GM19395 (cell line): ENCODE results near the gene NUP50.

Experiments used
- ATAC-seq: cut with Tn5 transposase; IDR thresholded peaks from one replicate; pipeline ENCODE4 v1.9.1; 2021; ENCODE audit warnings: mild to moderate bottlenecking, moderate library complexity; ENCODE audit not compliant: unreplicated experiment

Gene NUP50

GRCh38 chr22:45192701-45193187 is 29.0 kb downstream of the NUP50 start:
- ATAC-seq = no peak

- ATAC-seq = no peak
These were observed 31.0 kb downstream of the NUP50 start for GRCh38 chr22:45194686-45195085.

- ATAC-seq = no peak
These were observed 31.9 kb downstream of the NUP50 start for GRCh38 chr22:45195616-45196015.

DNA sequence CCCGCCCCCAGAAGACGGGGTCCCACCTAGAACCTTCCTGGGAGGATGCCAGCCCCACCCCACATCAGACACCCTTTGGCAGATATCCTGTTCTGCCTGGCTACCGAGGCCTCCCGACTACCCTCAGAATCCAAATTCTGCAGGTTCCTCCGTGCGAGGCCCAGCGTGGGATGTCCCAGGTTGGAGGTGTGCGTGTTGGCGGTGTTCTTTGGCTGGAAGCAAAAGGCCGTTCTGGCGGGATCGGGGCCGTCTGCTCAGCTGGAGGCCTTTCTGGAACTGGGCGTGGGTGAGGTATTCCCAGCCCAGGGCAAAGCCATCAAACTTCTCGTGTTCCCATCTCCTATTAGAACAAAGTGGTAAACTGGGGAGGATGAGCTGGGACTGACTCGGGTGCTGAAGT is 32.6 kb downstream of the NUP50 start:
- ATAC-seq = no peak

GRCh38 chr22:45196926-45197605 is 33.3 kb downstream of the NUP50 start:
- no peak for ATAC-seq

GRCh38 chr22:45197606-45198462 is 34.1 kb downstream of the NUP50 start:
- ATAC-seq = no peak

DNA sequence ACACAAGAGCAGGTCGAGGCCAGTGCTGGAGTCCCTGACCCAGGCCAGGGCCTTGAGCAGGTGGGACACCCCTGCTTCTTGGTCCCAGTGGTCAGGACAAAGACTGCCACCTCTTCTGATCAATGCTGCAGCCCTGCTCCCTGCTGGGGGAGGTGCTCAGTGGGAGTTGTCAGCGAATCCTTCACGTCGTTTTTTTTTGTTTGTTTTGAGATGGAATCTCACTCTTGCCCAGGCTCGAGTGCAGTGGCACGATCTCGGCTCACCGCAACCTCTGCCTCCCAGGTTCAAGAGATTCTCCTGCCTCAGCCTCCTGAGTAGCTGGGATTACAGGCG is 34.7 kb downstream of the NUP50 start:
- no peak for ATAC-seq

- ATAC-seq = no peak
These were observed 36.0 kb downstream of the NUP50 start for GRCh38 chr22:45199723-45200122.

GRCh38 chr22:45200230-45200629 is 36.5 kb downstream of the NUP50 start:
- no peak for ATAC-seq

GRCh38 chr22:45200860-45201511 is 37.3 kb downstream of the NUP50 start:
- ATAC-seq = no peak

DNA sequence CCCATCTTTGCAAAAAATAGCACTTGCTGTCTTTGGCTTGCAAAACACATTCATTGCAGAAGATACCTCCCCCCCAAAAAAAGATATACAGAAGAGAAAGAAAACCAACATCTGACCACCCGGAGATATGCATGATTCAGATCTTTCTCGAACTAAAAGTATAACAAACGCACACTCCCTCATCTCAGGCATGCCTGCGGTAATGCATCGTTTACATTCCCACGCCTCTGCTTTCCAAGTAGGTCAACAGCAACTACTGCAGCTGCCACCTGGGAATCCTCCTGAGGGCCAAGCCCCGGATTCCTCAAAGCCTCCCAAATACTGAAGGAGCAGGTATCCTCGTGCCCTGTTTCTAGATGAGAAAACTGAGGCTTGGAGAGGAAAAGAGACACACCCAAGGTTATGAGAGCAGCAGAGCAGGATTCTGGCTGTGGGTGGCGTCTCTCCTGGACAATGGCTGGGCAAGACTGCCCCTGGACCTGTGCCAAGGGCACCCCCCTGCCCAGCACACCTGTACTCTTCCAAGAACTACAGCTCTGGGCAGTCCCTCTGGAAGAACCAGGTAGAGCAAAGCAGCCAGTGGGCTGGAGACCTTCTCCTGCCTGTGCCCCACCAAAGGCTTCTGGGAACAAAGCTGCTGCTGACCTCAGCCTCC is 38.1 kb downstream of the NUP50 start:
- ATAC-seq = no peak

DNA sequence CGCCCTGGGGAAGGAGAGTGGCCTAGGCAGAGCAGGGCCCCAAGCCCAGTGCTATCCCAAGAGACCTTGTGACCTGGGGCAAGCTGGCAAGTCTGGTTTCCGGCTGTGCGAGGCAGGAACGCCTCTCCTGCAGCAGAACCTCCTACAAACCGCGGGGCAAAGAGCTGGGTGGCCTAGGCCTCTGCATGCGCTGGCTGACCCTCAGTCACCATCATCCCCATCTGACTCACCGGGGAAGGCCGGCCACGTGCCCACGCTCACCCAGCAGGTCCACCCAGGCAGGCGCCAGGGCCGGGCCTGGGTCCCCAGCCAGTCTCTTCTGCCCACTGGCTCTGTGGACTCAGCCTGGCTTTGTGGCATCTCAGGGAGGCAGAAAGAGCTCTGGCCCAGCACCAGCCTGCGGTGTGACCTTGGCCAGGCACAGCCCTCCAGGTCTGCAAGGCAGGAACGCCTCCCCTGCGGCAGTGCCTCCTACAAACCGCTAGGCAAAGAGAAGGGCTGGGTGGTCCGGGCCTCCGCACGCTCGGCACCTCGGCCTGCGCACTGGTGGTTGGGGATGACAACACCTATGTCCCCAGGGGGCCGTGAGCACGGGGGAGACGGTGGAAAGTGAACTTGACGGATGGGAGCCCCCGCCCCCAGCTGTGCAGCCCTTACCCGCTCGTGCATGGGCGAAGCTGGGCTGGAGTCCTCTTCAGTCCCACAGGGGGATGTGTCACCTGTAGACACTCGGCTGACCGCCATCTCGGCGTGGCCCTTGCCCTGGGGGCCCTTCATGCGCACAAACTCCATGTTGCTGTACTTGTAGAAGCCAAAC is 38.8 kb downstream of the NUP50 start:
- ATAC-seq = no peak

DNA sequence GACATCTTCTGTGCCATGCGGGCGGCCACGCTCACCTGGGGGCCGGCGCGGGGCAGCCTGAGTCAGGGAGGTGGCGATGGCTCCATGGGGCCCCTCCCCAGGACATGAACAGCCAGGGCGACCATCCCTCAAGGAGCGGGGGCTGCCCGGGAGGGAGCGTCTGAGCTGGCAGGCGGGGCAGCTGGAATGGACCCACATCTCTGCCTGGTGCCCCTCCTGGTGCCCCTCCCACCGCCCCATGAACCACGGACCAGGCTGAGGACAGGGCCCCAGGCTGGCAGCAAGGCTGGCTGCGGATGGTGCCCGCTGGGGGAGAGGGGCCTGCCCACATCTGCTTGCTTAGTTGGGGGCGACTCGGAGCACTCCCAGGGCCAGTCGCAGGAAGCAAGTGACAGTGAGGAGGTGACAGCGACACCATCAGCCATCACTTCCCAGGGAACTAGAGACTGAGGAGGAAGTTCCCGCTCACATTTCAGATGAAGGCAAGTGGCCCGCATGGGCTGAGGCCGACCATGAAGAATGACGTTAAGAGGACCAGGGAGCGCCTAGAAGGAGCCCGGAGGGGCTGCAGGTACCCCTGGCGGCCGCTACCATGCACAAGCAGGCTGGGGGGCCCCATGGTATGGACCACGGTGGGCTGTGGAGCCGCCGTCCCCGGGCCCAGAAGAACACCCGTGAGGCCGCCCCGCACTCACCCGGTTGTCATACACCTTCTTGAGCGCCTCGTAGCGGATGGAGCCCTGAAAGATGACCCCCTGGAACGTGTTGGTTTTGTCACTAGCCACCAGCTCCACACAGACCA is 39.6 kb downstream of the NUP50 start:
- no peak for ATAC-seq

GRCh38 chr22:45204241-45204640 is 40.5 kb downstream of the NUP50 start:
- ATAC-seq = no peak

GRCh38 chr22:45204819-45205218 is 41.1 kb downstream of the NUP50 start:
- no peak for ATAC-seq

- ATAC-seq = no peak
These were observed 41.7 kb downstream of the NUP50 start for GRCh38 chr22:45205276-45205925.

DNA sequence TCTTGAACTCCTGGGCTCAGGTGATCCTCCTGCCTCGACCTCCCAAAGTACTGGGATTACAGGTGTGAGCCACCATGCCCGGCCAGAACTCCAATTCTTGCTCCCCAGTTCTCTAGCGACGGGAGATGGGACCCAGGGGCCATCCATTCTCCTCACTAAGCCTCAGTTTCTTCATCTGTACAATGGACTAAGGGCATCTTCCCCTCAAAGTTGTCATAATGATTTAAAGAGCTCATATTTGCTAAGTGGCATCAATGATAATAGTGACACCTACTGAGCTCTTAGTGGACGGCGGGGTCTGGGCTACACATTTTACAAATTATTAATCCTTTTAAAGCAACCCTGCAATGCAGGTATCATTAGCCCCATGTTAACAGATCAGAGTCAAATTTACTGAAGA is 42.5 kb downstream of the NUP50 start:
- no peak for ATAC-seq

GRCh38 chr22:45207533-45207932 is 43.8 kb downstream of the NUP50 start:
- no peak for ATAC-seq

DNA sequence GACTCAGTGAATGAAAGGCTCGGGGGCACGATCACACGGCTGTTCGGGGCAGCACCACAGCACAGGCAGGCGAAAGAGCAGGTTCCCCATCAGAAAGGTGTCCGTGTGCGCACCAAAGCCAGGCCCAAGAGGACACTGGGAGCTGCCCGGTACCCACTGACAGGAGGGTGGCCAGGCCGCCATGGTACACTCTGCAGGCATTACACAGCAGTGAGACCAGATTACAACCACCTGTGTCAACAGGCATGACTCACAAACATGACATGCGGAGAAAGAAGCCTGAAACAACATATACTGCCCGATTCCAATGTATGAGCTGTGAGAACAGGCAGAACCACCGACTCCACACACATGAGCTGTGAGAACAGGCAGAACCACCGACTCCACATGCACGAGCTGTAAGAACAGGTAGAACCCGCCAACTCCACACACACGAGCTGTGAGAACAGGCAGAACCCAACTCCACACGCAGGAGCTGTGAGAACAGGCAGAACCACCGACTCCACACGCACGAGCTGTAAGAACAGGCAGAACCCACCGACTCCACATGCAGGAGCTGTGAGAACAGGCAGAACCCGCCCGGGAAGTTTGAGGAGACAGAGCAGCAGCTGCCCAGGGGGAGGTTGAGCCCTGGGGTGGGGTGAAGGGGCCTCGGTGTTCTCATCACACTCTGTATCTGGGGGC is 44.4 kb downstream of the NUP50 start:
- no peak for ATAC-seq
